NT2/D1 (cell line): ENCODE measurements around the gene ARL15.

ENCODE experiments used
- DNase-seq: peaks from one replicate; pipeline ENCODE4 v3.0.0-alpha.2; 2011; ENCODE audit warnings: low read depth, low spot score
- H3K27me3 ChIP-seq: 2 replicates; pipeline ENCODE4 v1.6.0; 2011; ENCODE audit warnings: mild to moderate bottlenecking; ENCODE audit not compliant: insufficient read length, insufficient read depth
- H3K36me3 ChIP-seq: 2 replicates; pipeline ENCODE4 v1.6.1; 2011; ENCODE audit warnings: mild to moderate bottlenecking, low read length, mixed read lengths; ENCODE audit not compliant: insufficient read depth, insufficient read length
- H3K4me1 ChIP-seq: 2 replicates; pipeline ENCODE4 v1.5.1; 2011; ENCODE audit not compliant: insufficient read depth, insufficient read length
- H3K4me3 ChIP-seq: 2 replicates; pipeline ENCODE4 v1.5.1; 2011; ENCODE audit warnings: low read depth; ENCODE audit not compliant: insufficient read length
- H3K9ac ChIP-seq: 2 replicates; pipeline ENCODE4 v1.6.0; 2011; ENCODE audit warnings: low read depth; ENCODE audit not compliant: insufficient read length
- H3K9me3 ChIP-seq: 2 replicates; pipeline ENCODE4 v1.5.1; 2011; ENCODE audit warnings: mild to moderate bottlenecking, low read length; ENCODE audit not compliant: insufficient read depth
- SUZ12 ChIP-seq: IDR thresholded peaks from 2 replicates; pipeline ENCODE4 v1.6.1; 2011; ENCODE audit not compliant: insufficient read length, insufficient read depth; ENCODE audit errors: extremely low read depth
- YY1 ChIP-seq: IDR thresholded peaks from 2 replicates; pipeline ENCODE4 v1.6.1; 2011; ENCODE audit not compliant: insufficient read length, insufficient read depth
- ZNF274 ChIP-seq: IDR thresholded peaks from 2 replicates; pipeline ENCODE4 v1.6.1; 2011; ENCODE audit warnings: mild to moderate bottlenecking, low read depth, low read length

ARL15 gene

GRCh38 chr5:54148067-54148845 lies 162.1 kb downstream of the ARL15 start:
- no peak for DNase-seq
- no peaks in the 10 kb centered on the region for H3K36me3 ChIP-seq
- no peaks in the 10 kb centered on the region for H3K9me3 ChIP-seq
- TF ChIP-seq SUZ12 (no peak), YY1 (no peak), ZNF274 (no peak)
- H3K27me3 ChIP-seq: no peaks in the 10 kb centered on the region
- H3K4me3 ChIP-seq: no peak overlapping the region
- H3K9ac ChIP-seq: no peak overlapping the region
- H3K4me1 ChIP-seq: no peaks in the 10 kb centered on the region

GRCh38 chr5:54146916-54147315 lies 163.5 kb downstream of the ARL15 start:
- Histone ChIP-seq H3K27me3 (no peaks in the 10 kb centered on the region), H3K9ac (no peak overlapping the region), H3K4me3 (no peak overlapping the region), H3K4me1 (no peaks in the 10 kb centered on the region), H3K9me3 (no peaks in the 10 kb centered on the region), H3K36me3 (no peaks in the 10 kb centered on the region)
- no peak for DNase-seq
- TF ChIP-seq SUZ12: no peak
- TF ChIP-seq ZNF274: no peak
- no peak for TF ChIP-seq YY1

GRCh38 chr5:54146390-54146789 lies 164.0 kb downstream of the ARL15 start:
- no peak for DNase-seq

GRCh38 chr5:54140247-54140840 lies 170.0 kb downstream of the ARL15 start:
- TF ChIP-seq ZNF274 (no peak), SUZ12 (no peak), YY1 (no peak)
- no peak for DNase-seq
- H3K9ac ChIP-seq: no peak overlapping the region

More at GRCh38 chr5:54146390-54146789, 164.0 kb downstream of the ARL15 start:
- H3K36me3 ChIP-seq: no peaks in the 10 kb centered on the region
- H3K4me3 ChIP-seq: no peak overlapping the region
- H3K9me3 ChIP-seq: no peaks in the 10 kb centered on the region
- no peaks in the 10 kb centered on the region for H3K27me3 ChIP-seq
- H3K9ac ChIP-seq: no peak overlapping the region
- no peak for TF ChIP-seq YY1
- TF ChIP-seq ZNF274: no peak
- TF ChIP-seq SUZ12: no peak
- no peaks in the 10 kb centered on the region for H3K4me1 ChIP-seq

GRCh38 chr5:54136516-54137440 lies 173.6 kb downstream of the ARL15 start:
- H3K9me3 ChIP-seq: no peaks in the 10 kb centered on the region
- H3K27me3 ChIP-seq: no peaks in the 10 kb centered on the region
- TF ChIP-seq ZNF274 (no peak), YY1 (no peak), SUZ12 (no peak)

More at GRCh38 chr5:54140247-54140840, 170.0 kb downstream of the ARL15 start:
- Histone ChIP-seq H3K36me3 (no peaks in the 10 kb centered on the region), H3K4me1 (no peaks in the 10 kb centered on the region), H3K27me3 (no peaks in the 10 kb centered on the region), H3K9me3 (no peaks in the 10 kb centered on the region), H3K4me3 (no peak overlapping the region)

GRCh38 chr5:54135042-54135441 lies 175.3 kb downstream of the ARL15 start:
- Histone ChIP-seq H3K27me3 (no peaks in the 10 kb centered on the region), H3K4me3 (no peak overlapping the region), H3K4me1 (no peaks in the 10 kb centered on the region), H3K9ac (no peak overlapping the region), H3K36me3 (no peaks in the 10 kb centered on the region), H3K9me3 (no peaks in the 10 kb centered on the region)
- no peak for TF ChIP-seq SUZ12
- TF ChIP-seq ZNF274: no peak
- no peak for TF ChIP-seq YY1
- no peak for DNase-seq

More at GRCh38 chr5:54136516-54137440, 173.6 kb downstream of the ARL15 start:
- Histone ChIP-seq H3K9ac (no peak overlapping the region), H3K4me3 (no peak overlapping the region), H3K4me1 (no peaks in the 10 kb centered on the region), H3K36me3 (no peaks in the 10 kb centered on the region)
- no peak for DNase-seq

- H3K36me3 ChIP-seq: no peaks in the 10 kb centered on the region
- H3K9ac ChIP-seq: no peak overlapping the region
- no peaks in the 10 kb centered on the region for H3K9me3 ChIP-seq
- no peaks in the 10 kb centered on the region for H3K4me1 ChIP-seq
- no peak overlapping the region for H3K4me3 ChIP-seq
- no peaks in the 10 kb centered on the region for H3K27me3 ChIP-seq
- TF ChIP-seq YY1 (no peak), SUZ12 (no peak), ZNF274 (no peak)
- DNase-seq: no peak
These were observed 176.5 kb downstream of the ARL15 start for GRCh38 chr5:54133917-54134316.
